Smooth muscle cell (in vitro differentiated cells): ENCODE measurements around the gene PTBP1. TPM values are rescaled to one million over a fixed set of nuclear protein-coding genes. Genes with fewer than 3 reads are reported as not detected.
A peak's percentile ranks its signal among the peaks of the same experiment; 100 is the strongest.

ENCODE experiments used
- DNase-seq: peaks from one replicate; lab custom pipeline; 2025; ENCODE audit not compliant: unreplicated experiment; lab: John Stamatoyannopoulos, UW
- H2AFZ ChIP-seq: fragments of 200-600 bp; sonication (generic); 2 replicates; pipeline ENCODE4 v1.6.0; 2016; ENCODE audit warnings: antibody characterized with exemption, low read depth, mild to moderate bottlenecking
- H3F3A ChIP-seq: fragments of 200-600 bp; sonication (generic); 2 replicates; pipeline ENCODE4 v1.6.0; 2017; ENCODE audit warnings: antibody characterized with exemption, low read depth
- H3K27ac ChIP-seq: fragments of 200-600 bp; sonication (generic); 2 replicates; pipeline ENCODE4 v1.5.1; 2016; ENCODE audit warnings: low read depth, mild to moderate bottlenecking
- H3K27me3 ChIP-seq: fragments of 200-600 bp; sonication (generic); 2 replicates; pipeline ENCODE4 v1.6.1; 2016; ENCODE audit warnings: low read depth, mild to moderate bottlenecking
- H3K36me3 ChIP-seq: fragments of 200-600 bp; sonication (generic); 2 replicates; pipeline ENCODE4 v1.5.1; 2016; ENCODE audit warnings: low read depth
- H3K4me1 ChIP-seq: fragments of 200-600 bp; sonication (generic); 2 replicates; pipeline ENCODE4 v1.5.1; 2016; ENCODE audit warnings: low read depth
- H3K4me2 ChIP-seq: fragments of 200-600 bp; sonication (generic); 2 replicates; pipeline ENCODE4 v1.6.0; 2016; ENCODE audit warnings: mild to moderate bottlenecking
- H3K4me3 ChIP-seq: fragments of 200-600 bp; sonication (generic); 2 replicates; pipeline ENCODE4 v1.5.1; 2016; ENCODE audit warnings: mild to moderate bottlenecking
- H3K79me2 ChIP-seq: fragments of 200-600 bp; sonication (generic); 2 replicates; pipeline ENCODE4 v1.6.0; 2016; ENCODE audit warnings: low read depth, mild to moderate bottlenecking
- H3K9ac ChIP-seq: fragments of 200-600 bp; sonication (generic); 2 replicates; pipeline ENCODE4 v1.6.0; 2016; ENCODE audit warnings: low read depth
- H3K9me3 ChIP-seq: fragments of 200-600 bp; sonication (generic); replicated peaks from 2 replicates; pipeline ENCODE4 v1.5.1; 2016; ENCODE audit warnings: low read depth
- H4K20me1 ChIP-seq: fragments of 200-600 bp; sonication (generic); 2 replicates; pipeline ENCODE4 v1.6.0; 2016; ENCODE audit warnings: low read depth
- WGBS: methylation state at CpG from one replicate; pipeline ENCODE4 v1.1.7; 2016; ENCODE audit warnings: low lambda C conversion rate; 5-methylcytosine and 5-hydroxymethylcytosine counted together
- polyA plus RNA-seq: library from polyadenylated mRNA; unstranded; fragments of >200 nt; fragmentation: Nextera tagmentation; extraction: Ambion mirVana; gene quantifications from 2 replicates; pipeline ENCODE4 v1.2.1, GENCODE V29; 2016
- total RNA-seq: library from RNA; depleted of rRNA; stranded (reverse); fragments of >200 nt; gene quantifications from 2 replicates; pipeline ENCODE4 v1.2.3, GENCODE V29; 2014
- TF ChIP-seq, protein P1 (sequence below): fragments of 200-600 bp; sonication (generic); IDR thresholded peaks from 2 replicates; pipeline ENCODE4 v1.5.1; 2017; ENCODE audit warnings: borderline replicate concordance, mild to moderate bottlenecking, antibody characterized with exemption; ENCODE audit not compliant: insufficient read depth, poor library complexity, severe bottlenecking

The PTBP1 gene
- total and polyA plus RNA-seq, 2 experiments from 2014 or later, result 167 to 226 TPM

DNA sequence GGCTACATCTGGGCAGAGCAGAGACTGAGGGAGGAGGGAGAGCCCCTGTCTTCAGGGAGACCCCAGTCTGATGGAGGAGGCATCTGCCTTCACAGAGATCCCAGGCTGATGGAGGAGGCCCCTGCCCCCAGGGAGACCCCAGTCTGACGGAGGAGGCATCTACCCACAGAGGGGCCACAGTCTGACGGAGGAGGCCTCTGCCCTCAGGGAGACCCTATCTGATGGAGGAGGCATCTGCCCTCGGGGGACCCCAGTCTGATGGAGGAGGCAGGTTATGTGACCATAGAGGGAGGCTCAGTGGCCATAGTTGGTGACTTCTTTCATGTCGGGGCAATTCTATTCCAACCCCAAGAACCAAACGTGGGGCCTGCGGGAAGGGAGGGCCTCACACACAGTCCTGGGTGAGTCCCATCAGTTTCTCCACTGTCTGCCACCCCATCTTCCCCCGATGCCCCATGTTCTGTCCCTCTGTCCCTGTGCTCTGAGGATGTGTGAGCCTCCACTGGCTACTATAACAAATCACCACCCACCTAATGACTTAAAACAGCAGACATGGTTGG lies 32.0 kb upstream of the PTBP1 start:
- Histone ChIP-seq H3K4me1 (no peaks in the 10 kb centered on the region), H4K20me1 (no peaks in the 10 kb centered on the region), H3K9me3 (no peaks in the 10 kb centered on the region), H3F3A (peaks cover 4% of the 10 kb centered on the region), H3K4me2 (no peak overlapping the region), H3K36me3 (no peaks in the 10 kb centered on the region), H3K4me3 (no peak overlapping the region), H3K27me3 (no peaks in the 10 kb centered on the region), H3K79me2 (no peaks in the 10 kb centered on the region), H2AFZ (no peak overlapping the region), H3K9ac (no peak overlapping the region), H3K27ac (no peak overlapping the region)
- WGBS, result 93% methylated on average over 7 of the region's 7 CpGs
- no peak for DNase-seq
- TF ChIP-seq, protein P1, sequence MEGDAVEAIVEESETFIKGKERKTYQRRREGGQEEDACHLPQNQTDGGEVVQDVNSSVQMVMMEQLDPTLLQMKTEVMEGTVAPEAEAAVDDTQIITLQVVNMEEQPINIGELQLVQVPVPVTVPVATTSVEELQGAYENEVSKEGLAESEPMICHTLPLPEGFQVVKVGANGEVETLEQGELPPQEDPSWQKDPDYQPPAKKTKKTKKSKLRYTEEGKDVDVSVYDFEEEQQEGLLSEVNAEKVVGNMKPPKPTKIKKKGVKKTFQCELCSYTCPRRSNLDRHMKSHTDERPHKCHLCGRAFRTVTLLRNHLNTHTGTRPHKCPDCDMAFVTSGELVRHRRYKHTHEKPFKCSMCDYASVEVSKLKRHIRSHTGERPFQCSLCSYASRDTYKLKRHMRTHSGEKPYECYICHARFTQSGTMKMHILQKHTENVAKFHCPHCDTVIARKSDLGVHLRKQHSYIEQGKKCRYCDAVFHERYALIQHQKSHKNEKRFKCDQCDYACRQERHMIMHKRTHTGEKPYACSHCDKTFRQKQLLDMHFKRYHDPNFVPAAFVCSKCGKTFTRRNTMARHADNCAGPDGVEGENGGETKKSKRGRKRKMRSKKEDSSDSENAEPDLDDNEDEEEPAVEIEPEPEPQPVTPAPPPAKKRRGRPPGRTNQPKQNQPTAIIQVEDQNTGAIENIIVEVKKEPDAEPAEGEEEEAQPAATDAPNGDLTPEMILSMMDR, result no peak

DNA sequence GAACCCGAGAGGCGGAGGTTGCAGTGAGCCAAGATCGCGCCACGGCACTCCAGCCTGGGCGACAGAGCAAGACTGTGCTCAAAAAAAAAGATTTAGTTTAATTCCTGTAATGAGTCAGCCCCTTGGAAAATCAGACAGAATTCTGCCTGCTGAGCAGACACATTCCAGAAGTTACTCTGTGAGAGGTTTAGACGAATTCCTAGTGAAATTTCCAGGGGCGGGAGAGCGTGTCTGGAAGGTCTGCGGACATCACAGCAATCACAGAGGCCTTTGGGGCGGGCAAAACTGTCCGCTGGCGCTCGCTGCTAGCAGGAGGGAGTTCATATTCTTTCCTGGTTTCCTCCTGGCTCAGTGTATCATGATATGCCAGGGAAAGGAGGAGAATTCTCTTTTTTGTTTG lies 28.8 kb upstream of the PTBP1 start:
- H3K27ac ChIP-seq, result peak overlapping the region; percentile 78
- 7% methylated on average over 14 of the region's 14 CpGs for WGBS

DNA sequence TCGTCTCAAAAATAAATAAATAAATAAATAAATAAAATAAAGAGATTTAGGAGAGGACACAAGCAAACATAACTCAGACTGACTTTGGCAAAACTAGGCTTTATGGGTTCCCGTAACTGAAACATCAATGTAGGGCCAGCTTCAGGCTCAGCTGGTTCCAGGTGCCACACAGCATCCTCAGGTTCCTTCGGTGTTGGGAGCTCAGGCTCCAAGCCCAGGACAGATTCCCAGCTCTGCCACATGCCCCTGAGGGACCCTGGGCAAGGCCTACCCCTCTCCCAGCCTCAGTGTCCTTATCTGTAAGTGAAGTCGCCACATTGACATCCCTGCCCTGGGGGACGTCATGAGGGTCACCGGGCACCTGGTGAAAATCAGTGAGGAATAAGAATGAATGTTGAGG lies 27.6 kb upstream of the PTBP1 start:
- no peaks in the 10 kb centered on the region for H3K36me3 ChIP-seq
- no peak for DNase-seq
- H3F3A ChIP-seq, result peaks cover 4% of the 10 kb centered on the region
- H3K79me2 ChIP-seq, result no peaks in the 10 kb centered on the region
- no peak overlapping the region for H3K9ac ChIP-seq
- H3K4me2 ChIP-seq, result no peak overlapping the region
- no peaks in the 10 kb centered on the region for H3K9me3 ChIP-seq
- no peak overlapping the region for H2AFZ ChIP-seq
- H3K4me3 ChIP-seq, result no peak overlapping the region
- TF ChIP-seq, protein P1, result no peak
- 94% methylated on average over 6 of the region's 6 CpGs for WGBS
- H3K4me1 ChIP-seq, result no peaks in the 10 kb centered on the region
- no peaks in the 10 kb centered on the region for H4K20me1 ChIP-seq
- no peak overlapping the region for H3K27ac ChIP-seq
- no peaks in the 10 kb centered on the region for H3K27me3 ChIP-seq

More for the DNA sequence above, 28.8 kb upstream of the PTBP1 start:
- Histone ChIP-seq H3K4me2 (peak overlapping the region; percentile 28), H4K20me1 (no peaks in the 10 kb centered on the region), H3F3A (peaks cover 4% of the 10 kb centered on the region), H2AFZ (no peak overlapping the region), H3K9me3 (no peaks in the 10 kb centered on the region), H3K36me3 (no peaks in the 10 kb centered on the region), H3K9ac (no peak overlapping the region), H3K4me3 (no peak overlapping the region), H3K4me1 (no peaks in the 10 kb centered on the region), H3K27me3 (no peaks in the 10 kb centered on the region), H3K79me2 (no peaks in the 10 kb centered on the region)
- TF ChIP-seq, protein P1, result no peak
- peak; percentile 29 for DNase-seq

DNA sequence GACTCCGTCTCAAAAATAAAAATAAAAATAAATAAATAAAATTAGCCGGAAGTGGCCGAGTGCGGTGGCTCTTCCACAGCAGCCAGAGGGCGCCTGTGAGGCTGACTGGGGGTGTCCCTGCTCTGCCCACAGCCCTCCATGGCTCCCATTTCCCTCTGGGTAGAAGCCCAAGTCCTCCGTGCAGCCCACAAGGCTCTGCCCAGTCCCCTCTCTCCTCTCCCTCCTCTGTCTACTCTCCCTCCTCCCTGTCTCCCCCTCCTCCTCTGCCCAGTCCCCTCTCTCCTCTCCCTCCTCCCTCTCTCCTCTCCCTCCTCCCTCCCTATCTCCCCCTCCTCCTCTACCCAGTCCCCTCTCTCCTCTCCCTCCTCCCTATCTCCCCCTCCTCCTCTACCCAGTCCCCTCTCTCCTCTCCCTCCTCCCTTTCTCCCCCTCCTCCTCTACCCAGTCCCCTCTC lies 25.9 kb upstream of the PTBP1 start:
- H3K4me1 ChIP-seq, result no peaks in the 10 kb centered on the region
- no peaks in the 10 kb centered on the region for H3K9me3 ChIP-seq
- WGBS, result 68% methylated on average over 5 of the region's 6 CpGs
- no peak overlapping the region for H3K4me2 ChIP-seq
- peaks cover 4% of the 10 kb centered on the region for H3F3A ChIP-seq
- H3K79me2 ChIP-seq, result no peaks in the 10 kb centered on the region
- no peaks in the 10 kb centered on the region for H4K20me1 ChIP-seq
- H3K4me3 ChIP-seq, result no peak overlapping the region
- H3K27ac ChIP-seq, result no peak overlapping the region
- H3K36me3 ChIP-seq, result no peaks in the 10 kb centered on the region
- H2AFZ ChIP-seq, result no peak overlapping the region
- no peaks in the 10 kb centered on the region for H3K27me3 ChIP-seq
- TF ChIP-seq, protein P1, result peak; percentile 54
- H3K9ac ChIP-seq, result no peak overlapping the region
- DNase-seq, result no peak
